PC-9 (cell line): ENCODE measurements around the gene ABI3BP. TPM values are rescaled to one million over a fixed set of nuclear protein-coding genes. Genes with fewer than 3 reads are reported as not detected.
A peak's percentile ranks its signal among the peaks of the same experiment; 100 is the strongest.

ENCODE experiments used
- BruUV-seq: library from RNA; stranded (reverse); fragments of 400-500 nt; replicated peaks from 2 replicates; lab custom pipeline; 2021; lab: Mats Ljungman, UMichigan
- CTCF ChIA-PET: fragments of 300-600 bp; sonication (Branson Sonifier 250); formaldehyde crosslinking; loops from one replicate; lab custom pipeline; 2022; ENCODE audit warnings: antibody characterized with exemption; lab: Charles Lee
- POLR2A ChIA-PET: fragments of 300-600 bp; sonication (Branson Sonifier 250); formaldehyde crosslinking; loops from one replicate; lab custom pipeline; 2022; ENCODE audit warnings: antibody characterized with exemption; ENCODE audit not compliant: unreplicated experiment; lab: Charles Lee
- DNase-seq, 2 experiments: peaks; one replicate each; pipeline versions ENCODE4 v3.0.0 to v3.0.0-alpha.2; 2015 to 2022; ENCODE audit warnings: mixed read lengths in 1 of 2
- H2AFZ ChIP-seq: fragments of 200-600 bp; sonication (generic); 2 replicates; pipeline ENCODE4 v1.8.1; 2017; ENCODE audit warnings: antibody characterized with exemption
- H3F3A ChIP-seq: fragments of 200-600 bp; sonication (generic); 2 replicates; pipeline ENCODE4 v1.8.1; 2017; ENCODE audit warnings: antibody characterized with exemption, mild to moderate bottlenecking, low read depth; ENCODE audit not compliant: insufficient read depth
- H3K27ac ChIP-seq: fragments of 200-600 bp; sonication (generic); 2 replicates; pipeline ENCODE4 v1.6.1; 2016; ENCODE audit warnings: mixed run types
- H3K27me3 ChIP-seq: fragments of 200-600 bp; sonication (generic); 2 replicates; pipeline ENCODE4 v1.6.1; 2016; ENCODE audit warnings: low read depth, mixed run types; ENCODE audit not compliant: insufficient read depth
- H3K36me3 ChIP-seq: fragments of 200-600 bp; sonication (generic); 2 replicates; pipeline ENCODE4 v1.6.1; 2016; ENCODE audit warnings: low read depth, mixed run types
- H3K4me1 ChIP-seq: fragments of 200-600 bp; sonication (generic); replicated peaks from 2 replicates; pipeline ENCODE4 v1.6.1; 2016; ENCODE audit warnings: mixed run types; ENCODE audit not compliant: insufficient read depth
- H3K4me2 ChIP-seq: fragments of 200-600 bp; sonication (generic); 2 replicates; pipeline ENCODE4 v1.6.1; 2017; ENCODE audit warnings: mixed run types
- H3K4me3 ChIP-seq: fragments of 200-600 bp; sonication (generic); 2 replicates; pipeline ENCODE4 v1.6.1; 2016; ENCODE audit warnings: mixed run types
- H3K79me2 ChIP-seq: fragments of 200-600 bp; sonication (generic); 2 replicates; pipeline ENCODE4 v1.6.1; 2017; ENCODE audit warnings: low read depth, mixed run types
- H3K9me2 ChIP-seq: fragments of 200-600 bp; sonication (generic); 2 replicates; pipeline ENCODE4 v1.8.1; 2017; ENCODE audit warnings: mild to moderate bottlenecking; ENCODE audit not compliant: insufficient read depth
- H3K9me3 ChIP-seq: fragments of 200-600 bp; sonication (generic); 2 replicates; pipeline ENCODE4 v1.8.1; 2016; ENCODE audit warnings: low read depth; ENCODE audit not compliant: insufficient read depth
- H4K20me1 ChIP-seq: fragments of 200-600 bp; sonication (generic); 2 replicates; pipeline ENCODE4 v1.8.1; 2017; ENCODE audit not compliant: insufficient read depth
- EZH2 ChIP-seq: fragments of 200-600 bp; sonication (generic); IDR thresholded peaks from 2 replicates; pipeline ENCODE4 v1.8.0; 2017; ENCODE audit warnings: antibody characterized with exemption, low read depth
- intact Hi-C: fragments of 100-400 bp; cut with micrococcal nuclease; formaldehyde crosslinking; loops from one replicate; pipeline ENCODE4 v1.10.0; 2022; ENCODE audit not compliant: unreplicated experiment
- total RNA-seq: library from RNA; stranded (reverse); gene quantifications from 2 replicates; pipeline ENCODE4 v1.2.3, GENCODE V29; 2021
- TF ChIP-seq, protein P1 (sequence below): fragments of 200-600 bp; sonication (generic); conservative IDR thresholded peaks from 2 replicates; pipeline ENCODE4 v1.6.1; 2017; ENCODE audit warnings: mixed run types, antibody characterized with exemption, mild to moderate bottlenecking, moderate library complexity

ABI3BP gene
- total RNA-seq, 1 experiment from 2014 or later = 4.2 TPM

- H2AFZ ChIP-seq = no peak overlapping the region
- no peak overlapping the region for H3K4me3 ChIP-seq
- no peaks in the 10 kb centered on the region for H3K9me3 ChIP-seq
- peaks cover 36% of the 10 kb centered on the region for H3F3A ChIP-seq
- H3K27ac ChIP-seq = no peak overlapping the region
- H3K79me2 ChIP-seq = no peaks in the 10 kb centered on the region
- no TSS peak for BruUV-seq
- POLR2A ChIA-PET = no interaction called here
- CTCF ChIA-PET = interaction anchor here (0.6 to 1.4 kb wide), 2 partner anchors 38 to 437 kb away, joined by 6 to 7 read pairs; no protein-coding TSS in a partner anchor
- no peak for DNase-seq
- TF ChIP-seq EZH2 = no peak
- TF ChIP-seq, protein P1, sequence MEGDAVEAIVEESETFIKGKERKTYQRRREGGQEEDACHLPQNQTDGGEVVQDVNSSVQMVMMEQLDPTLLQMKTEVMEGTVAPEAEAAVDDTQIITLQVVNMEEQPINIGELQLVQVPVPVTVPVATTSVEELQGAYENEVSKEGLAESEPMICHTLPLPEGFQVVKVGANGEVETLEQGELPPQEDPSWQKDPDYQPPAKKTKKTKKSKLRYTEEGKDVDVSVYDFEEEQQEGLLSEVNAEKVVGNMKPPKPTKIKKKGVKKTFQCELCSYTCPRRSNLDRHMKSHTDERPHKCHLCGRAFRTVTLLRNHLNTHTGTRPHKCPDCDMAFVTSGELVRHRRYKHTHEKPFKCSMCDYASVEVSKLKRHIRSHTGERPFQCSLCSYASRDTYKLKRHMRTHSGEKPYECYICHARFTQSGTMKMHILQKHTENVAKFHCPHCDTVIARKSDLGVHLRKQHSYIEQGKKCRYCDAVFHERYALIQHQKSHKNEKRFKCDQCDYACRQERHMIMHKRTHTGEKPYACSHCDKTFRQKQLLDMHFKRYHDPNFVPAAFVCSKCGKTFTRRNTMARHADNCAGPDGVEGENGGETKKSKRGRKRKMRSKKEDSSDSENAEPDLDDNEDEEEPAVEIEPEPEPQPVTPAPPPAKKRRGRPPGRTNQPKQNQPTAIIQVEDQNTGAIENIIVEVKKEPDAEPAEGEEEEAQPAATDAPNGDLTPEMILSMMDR = no peak
- H3K9me2 ChIP-seq = no peaks in the 10 kb centered on the region
- no peaks in the 10 kb centered on the region for H3K27me3 ChIP-seq
- no peaks in the 10 kb centered on the region for H3K4me1 ChIP-seq
- no peak overlapping the region for H3K4me2 ChIP-seq
- H3K36me3 ChIP-seq = no peaks in the 10 kb centered on the region; the same call in 1 of the 2 replicates
- intact Hi-C loops = no loop called here
- no peaks in the 10 kb centered on the region for H4K20me1 ChIP-seq
Observed at GRCh38 chr3:100759159-100759558, 234.1 kb downstream of the ABI3BP start.

- CTCF ChIA-PET = no interaction called here
Observed at GRCh38 chr3:100756441-100756840, 236.8 kb downstream of the ABI3BP start.

GRCh38 chr3:100754563-100755334, 238.5 kb downstream of the ABI3BP start:
- TF ChIP-seq, protein P1 = peak; percentile 42; the same call in 1 of the 2 replicates
- no peak for TF ChIP-seq EZH2
- no peaks in the 10 kb centered on the region for H4K20me1 ChIP-seq
- intact Hi-C loops = loop anchor here (5.0 kb wide), 1 partner anchor 443 kb away; no protein-coding TSS in a partner anchor
- H3K27me3 ChIP-seq = no peaks in the 10 kb centered on the region
- H3K79me2 ChIP-seq = no peaks in the 10 kb centered on the region
- BruUV-seq = no TSS peak
- no peak overlapping the region for H2AFZ ChIP-seq
- peaks cover 46% of the 10 kb centered on the region for H3F3A ChIP-seq
- no peak for DNase-seq
- no peaks in the 10 kb centered on the region for H3K4me1 ChIP-seq
- no peaks in the 10 kb centered on the region for H3K9me2 ChIP-seq
- no peak overlapping the region for H3K4me2 ChIP-seq
- H3K9me3 ChIP-seq = no peaks in the 10 kb centered on the region
- POLR2A ChIA-PET = no interaction called here
- no peak overlapping the region for H3K4me3 ChIP-seq
- peaks cover 19% of the 10 kb centered on the region for H3K36me3 ChIP-seq
- H3K27ac ChIP-seq = no peak overlapping the region
- CTCF ChIA-PET = interaction anchor here (0.6 kb wide), 1 partner anchor 269 kb away, joined by 3 read pairs; no protein-coding TSS in a partner anchor

More at GRCh38 chr3:100756441-100756840, 236.8 kb downstream of the ABI3BP start:
- Histone ChIP-seq H3K4me2 (no peak overlapping the region), H3K27me3 (no peaks in the 10 kb centered on the region), H3K79me2 (no peaks in the 10 kb centered on the region), H3K9me3 (no peaks in the 10 kb centered on the region), H3K9me2 (no peaks in the 10 kb centered on the region), H3K27ac (no peak overlapping the region), H4K20me1 (no peaks in the 10 kb centered on the region), H3K4me1 (no peaks in the 10 kb centered on the region), H3F3A (peaks cover 45% of the 10 kb centered on the region), H3K36me3 (peaks cover 5% of the 10 kb centered on the region; the same call in 1 of the 2 replicates), H2AFZ (no peak overlapping the region), H3K4me3 (no peak overlapping the region)
- intact Hi-C loops = no loop called here
- BruUV-seq = no TSS peak
- TF ChIP-seq, protein P1 = no peak
- TF ChIP-seq EZH2 = no peak
- POLR2A ChIA-PET = no interaction called here
- no peak for DNase-seq
